Thymus (tissue), 11 donors: ENCODE results near the gene PRRC2B. TPM values are rescaled to one million over a fixed set of nuclear protein-coding genes. Genes with fewer than 3 reads are reported as not detected.

Experiments used
- DNase-seq, 9 donors: peaks; one replicate each; pipeline ENCODE4 v3.0.0-alpha.2; 2013; ENCODE audit warnings: low spot score in 9 of 9, low read depth in 6 of 9, missing footprints in 1 of 9
- H3K27ac ChIP-seq, 2 donors: one replicate each; pipeline ENCODE4 v1.5.1; 2013; ENCODE audit warnings: control low read depth in 1 of 2, low read depth in 1 of 2, low read length in 1 of 2, mild to moderate bottlenecking in 1 of 2, moderate library complexity in 1 of 2
- H3K27me3 ChIP-seq, 2 donors: one replicate each; pipeline ENCODE4 v1.5.1; 2013; ENCODE audit warnings: low read length in 1 of 2; ENCODE audit not compliant: control insufficient read depth in 2 of 2, insufficient read depth in 1 of 2
- H3K36me3 ChIP-seq, 2 donors: one replicate each; pipeline ENCODE4 v1.5.1; 2013; ENCODE audit warnings: low read length in 1 of 2, mild to moderate bottlenecking in 1 of 2, moderate library complexity in 1 of 2; ENCODE audit not compliant: control insufficient read depth in 2 of 2, insufficient read depth in 2 of 2
- H3K4me1 ChIP-seq, 2 donors: one replicate each; pipeline ENCODE4 v1.5.1; 2013; ENCODE audit warnings: low read length in 2 of 2; ENCODE audit not compliant: control insufficient read depth in 2 of 2, insufficient read depth in 2 of 2
- H3K4me3 ChIP-seq, 2 donors: one replicate each; pipeline ENCODE4 v1.5.1; 2013; ENCODE audit warnings: low read length in 2 of 2, control low read depth in 1 of 2, mild to moderate bottlenecking in 1 of 2
- H3K9me3 ChIP-seq, 2 donors: one replicate each; pipeline ENCODE4 v1.5.1; 2013; ENCODE audit warnings: low read length in 1 of 2, mild to moderate bottlenecking in 1 of 2; ENCODE audit not compliant: control insufficient read depth in 2 of 2, insufficient read depth in 1 of 2
- WGBS: extraction: QIAGEN DNeasy Blood & Tissue Kit; methylation state at CpG from one replicate; pipeline ENCODE4 v1.1.7; 2013; 5-methylcytosine and 5-hydroxymethylcytosine counted together
- polyA plus RNA-seq: library from polyadenylated mRNA; stranded (reverse); fragments of 200-250 nt; gene quantifications from one replicate; pipeline ENCODE4 v1.2.3, GENCODE V29; 2013
- total RNA-seq: library from RNA; stranded (reverse); fragments of 120-200 nt; gene quantifications from one replicate; pipeline ENCODE4 v1.2.4, GENCODE V29; 2013
- donor health status: healthy.

Gene PRRC2B
- total and polyA plus RNA-seq, 2 donors, result 23.0 to 73.5 TPM

DNA sequence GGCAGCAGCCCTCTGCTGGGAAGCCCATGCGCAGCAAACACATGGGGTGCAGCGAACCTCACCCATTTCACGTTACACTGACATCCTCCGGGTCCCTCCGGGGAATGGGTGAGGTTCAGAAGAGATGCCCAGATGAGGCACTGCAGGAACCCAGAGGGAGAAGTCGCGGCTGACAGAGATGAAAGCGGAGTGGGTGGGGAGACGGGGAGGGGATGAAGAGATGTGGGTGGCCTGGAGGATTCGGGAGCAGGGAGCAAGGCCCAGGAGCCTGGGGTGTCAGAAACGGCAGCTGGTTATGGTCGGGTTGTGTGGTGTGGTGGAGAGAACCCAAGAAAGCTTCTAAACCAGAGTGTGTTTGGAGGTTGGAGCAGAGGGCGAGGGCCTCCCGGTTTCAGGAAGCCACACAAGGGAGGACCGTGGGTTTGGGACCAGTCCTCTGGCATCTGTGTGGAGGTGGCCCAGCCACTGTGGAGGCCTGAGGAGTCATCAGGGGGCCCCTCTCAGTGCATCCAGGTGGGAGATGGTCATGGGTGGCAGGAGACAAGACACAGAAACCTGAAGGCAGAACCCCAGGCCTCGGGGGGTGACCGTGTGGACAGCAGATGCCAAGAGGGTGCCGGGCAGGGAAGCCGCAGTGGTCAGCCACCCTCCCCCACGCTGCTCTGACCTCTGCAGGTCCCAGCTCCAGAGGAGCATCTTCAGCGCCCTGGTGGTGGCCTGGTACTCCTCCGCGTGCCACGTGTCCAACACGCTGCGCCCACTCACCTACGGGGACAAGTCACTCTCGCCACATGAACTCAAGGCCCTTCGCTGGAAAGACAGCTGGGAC is 128.6 kb downstream of the PRRC2B start:
- no peak overlapping the region for H3K4me3 ChIP-seq
- no peak for DNase-seq
- H3K36me3 ChIP-seq, result peaks cover 89 to 94% of the 10 kb centered on the region in 2 donors
- no peaks in the 10 kb centered on the region for H3K27me3 ChIP-seq
- no peak overlapping the region for H3K27ac ChIP-seq
- H3K9me3 ChIP-seq, result no peaks in the 10 kb centered on the region
- no peaks in the 10 kb centered on the region for H3K4me1 ChIP-seq
- 98% methylated on average over 29 of the region's 29 CpGs for WGBS

DNA sequence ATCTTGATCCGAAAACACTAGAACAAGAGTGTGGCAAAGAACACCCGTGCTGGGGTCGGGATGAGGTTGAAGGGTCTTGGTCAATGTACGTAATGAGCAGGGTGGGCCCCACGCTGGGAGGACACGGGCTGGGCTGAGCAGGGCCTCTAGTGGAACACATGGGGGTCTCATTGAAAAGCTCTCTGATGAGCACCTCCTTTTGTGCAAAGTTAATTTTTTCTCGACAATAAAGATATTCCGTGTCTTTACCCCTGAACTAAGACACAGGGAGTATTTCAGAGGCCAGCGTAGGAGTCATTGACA is 129.2 kb downstream of the PRRC2B start:
- Histone ChIP-seq H3K4me1 (no peaks in the 10 kb centered on the region), H3K9me3 (no peaks in the 10 kb centered on the region), H3K4me3 (no peak overlapping the region), H3K27me3 (no peaks in the 10 kb centered on the region), H3K36me3 (peaks cover 89 to 91% of the 10 kb centered on the region in 2 donors), H3K27ac (no peak overlapping the region)
- DNase-seq, result no peak
- WGBS, result 97% methylated on average over 9 of the region's 9 CpGs

DNA sequence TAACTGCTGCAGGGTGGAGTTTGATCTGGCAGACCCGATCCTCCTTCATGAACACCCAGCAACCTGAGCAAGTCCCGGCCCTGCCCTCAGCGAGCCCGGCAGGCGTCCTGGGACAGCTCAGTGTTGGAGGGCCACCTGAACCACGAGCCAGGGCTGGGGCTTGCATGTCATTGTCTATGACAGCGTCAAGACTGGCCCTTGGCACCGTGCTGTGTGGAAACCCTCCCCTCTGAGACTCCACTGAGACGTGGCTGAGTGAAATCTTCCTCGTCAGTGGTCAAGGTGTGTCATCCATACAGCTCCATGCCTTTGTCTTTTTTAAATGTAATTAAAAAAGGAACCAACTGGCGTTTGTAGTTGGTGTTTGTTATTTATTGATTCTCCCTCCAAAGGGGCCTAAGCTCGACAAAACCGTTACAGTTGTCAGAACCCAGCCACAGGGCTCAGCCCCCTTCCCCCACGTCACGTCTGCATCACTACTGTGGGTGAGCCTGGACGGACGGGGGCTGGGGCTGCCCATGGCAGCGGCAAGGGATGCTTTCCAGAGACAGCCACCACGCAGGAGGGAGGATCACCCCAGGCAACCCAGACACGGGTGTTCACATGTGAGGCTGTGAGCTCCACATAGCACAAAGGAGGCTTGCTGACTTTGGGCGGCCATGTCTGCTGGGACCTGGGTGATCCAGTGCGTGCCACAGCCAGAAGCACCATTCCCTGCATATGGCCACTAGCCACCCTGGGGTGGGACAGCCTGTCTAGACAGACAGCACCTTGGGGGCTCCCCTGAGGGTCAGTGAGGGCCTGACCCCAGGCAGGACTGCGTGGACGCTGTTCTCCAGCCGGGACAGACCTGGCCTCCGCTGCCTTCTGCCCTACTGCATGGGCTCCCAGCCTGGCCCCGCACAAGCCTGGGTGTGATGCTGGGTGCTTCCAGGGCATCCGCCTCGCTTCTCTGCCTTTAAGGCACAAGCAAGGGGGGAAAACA is 129.9 kb downstream of the PRRC2B start:
- Histone ChIP-seq H3K36me3 (peaks cover 89 to 91% of the 10 kb centered on the region in 2 donors), H3K9me3 (no peaks in the 10 kb centered on the region), H3K27ac (no peak overlapping the region), H3K27me3 (no peaks in the 10 kb centered on the region), H3K4me1 (peaks cover 0 to 3% of the 10 kb centered on the region in 2 donors), H3K4me3 (no peak overlapping the region)
- DNase-seq, result no peak
- WGBS, result 96% methylated on average over 29 of the region's 29 CpGs

DNA sequence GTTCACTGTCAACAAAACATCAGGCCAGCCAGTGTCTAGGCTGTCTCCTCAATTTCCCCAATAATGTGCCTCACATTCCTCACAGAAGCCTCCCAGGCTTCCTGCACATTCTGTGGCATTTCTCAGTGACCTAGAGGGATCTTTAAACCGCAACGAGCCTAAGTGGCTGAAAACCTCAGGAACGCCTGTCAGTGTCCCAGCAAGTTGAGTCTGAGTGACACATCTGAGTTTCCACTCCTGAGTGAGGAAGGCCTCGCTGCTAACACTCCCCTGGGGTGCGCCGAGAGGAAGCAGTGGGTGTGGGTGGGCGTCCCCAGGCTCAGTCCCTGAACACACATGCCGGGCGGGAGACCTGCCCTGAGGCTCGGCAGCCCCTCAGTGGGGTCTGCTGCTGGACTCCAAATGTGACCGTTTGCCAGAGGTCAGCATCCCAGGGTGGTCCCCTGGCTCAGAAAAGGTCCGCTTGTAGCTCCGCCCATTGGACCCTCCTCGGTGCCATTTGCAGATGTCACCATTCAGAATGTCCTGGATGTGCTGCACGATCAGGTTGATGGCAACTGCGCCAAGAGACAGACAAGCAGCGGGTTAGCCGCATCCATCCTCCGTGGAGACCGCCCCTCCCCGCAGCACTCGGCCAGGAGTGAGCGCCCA is 130.9 kb downstream of the PRRC2B start:
- Histone ChIP-seq H3K36me3 (peaks cover 89% of the 10 kb centered on the region in 2 donors), H3K27ac (no peak overlapping the region), H3K9me3 (no peaks in the 10 kb centered on the region), H3K4me3 (no peak overlapping the region), H3K4me1 (peaks cover under 1 to 10% of the 10 kb centered on the region in 2 donors), H3K27me3 (no peaks in the 10 kb centered on the region)
- WGBS, result 96% methylated on average over 23 of the region's 23 CpGs
- no peak for DNase-seq

DNA sequence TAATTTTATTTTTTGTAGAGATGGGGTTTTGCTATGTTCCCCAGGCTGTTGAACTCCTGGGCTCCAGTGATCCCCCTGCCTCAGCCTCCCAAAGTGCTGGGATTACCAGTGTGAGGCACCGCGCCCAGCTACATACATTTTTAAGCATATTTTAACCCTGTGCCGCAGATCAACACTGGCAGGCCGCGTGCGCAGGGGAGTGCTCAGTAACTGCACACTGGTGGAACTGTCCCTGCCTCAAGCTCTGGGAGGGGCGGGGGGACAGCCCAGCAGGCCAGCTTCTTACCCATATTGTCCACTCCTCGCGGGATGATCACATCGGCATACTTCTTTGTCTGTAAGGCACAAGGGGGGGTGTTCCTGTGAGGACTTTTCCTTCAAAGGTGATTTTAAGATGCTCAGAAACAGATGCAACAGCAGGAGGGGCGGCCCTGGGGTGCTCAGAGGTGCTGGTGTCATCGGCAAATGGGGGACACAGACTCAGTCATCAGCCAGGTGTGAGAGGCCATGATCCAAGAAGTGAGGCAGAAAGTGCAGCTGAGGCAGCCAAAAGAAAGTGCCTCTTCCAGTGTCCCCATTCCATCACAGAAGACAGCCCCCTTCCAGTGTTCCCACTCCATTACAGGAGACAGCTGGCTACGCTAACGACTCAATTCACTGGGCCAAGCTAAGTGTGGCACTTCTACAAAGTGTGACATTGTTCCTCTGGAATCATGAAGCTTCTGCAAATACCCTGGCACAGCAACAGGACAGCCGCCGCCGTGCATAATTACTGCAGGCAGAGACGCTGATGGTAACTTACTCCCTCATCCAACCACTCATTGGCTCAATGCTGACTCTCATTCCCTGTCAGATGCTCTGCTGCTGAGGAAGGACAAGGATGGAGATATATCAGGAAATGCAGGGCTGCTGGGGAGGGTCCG is 132.0 kb downstream of the PRRC2B start:
- H3K27me3 ChIP-seq, result no peaks in the 10 kb centered on the region
- peaks cover 79 to 81% of the 10 kb centered on the region in 2 donors for H3K36me3 ChIP-seq
- H3K9me3 ChIP-seq, result no peaks in the 10 kb centered on the region
- no peak overlapping the region for H3K27ac ChIP-seq
- H3K4me3 ChIP-seq, result no peak overlapping the region
- DNase-seq, result no peak
- H3K4me1 ChIP-seq, result peaks cover 8 to 17% of the 10 kb centered on the region in 2 donors
- 95% methylated on average over 19 of the region's 19 CpGs for WGBS

DNA sequence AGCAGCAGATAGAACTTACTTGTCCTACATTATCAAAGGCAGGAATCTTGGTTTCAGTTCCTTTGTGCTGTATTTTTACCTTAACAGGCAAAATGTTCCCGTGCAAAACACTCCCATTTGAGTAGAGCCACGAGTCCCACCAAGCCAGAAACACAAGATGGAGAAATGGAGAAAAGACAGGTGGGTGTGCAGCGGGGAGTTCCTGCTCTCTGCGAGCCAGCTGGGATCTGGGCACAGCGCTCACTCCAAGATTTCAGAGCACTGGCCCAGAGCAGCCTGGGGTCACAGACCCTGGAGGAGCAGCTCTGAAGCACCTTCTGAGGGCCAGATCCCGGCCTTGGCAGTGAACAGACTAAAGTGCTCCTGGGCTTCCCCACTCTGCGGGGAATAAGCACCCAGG is 134.3 kb downstream of the PRRC2B start:
- Histone ChIP-seq H3K36me3 (peaks cover 56 to 63% of the 10 kb centered on the region in 2 donors), H3K9me3 (no peaks in the 10 kb centered on the region), H3K4me3 (no peak overlapping the region), H3K27ac (no peak overlapping the region), H3K27me3 (no peaks in the 10 kb centered on the region), H3K4me1 (peaks cover 12 to 17% of the 10 kb centered on the region in 2 donors)
- 92% methylated on average over 7 of the region's 7 CpGs for WGBS
- DNase-seq, result no peak

DNA sequence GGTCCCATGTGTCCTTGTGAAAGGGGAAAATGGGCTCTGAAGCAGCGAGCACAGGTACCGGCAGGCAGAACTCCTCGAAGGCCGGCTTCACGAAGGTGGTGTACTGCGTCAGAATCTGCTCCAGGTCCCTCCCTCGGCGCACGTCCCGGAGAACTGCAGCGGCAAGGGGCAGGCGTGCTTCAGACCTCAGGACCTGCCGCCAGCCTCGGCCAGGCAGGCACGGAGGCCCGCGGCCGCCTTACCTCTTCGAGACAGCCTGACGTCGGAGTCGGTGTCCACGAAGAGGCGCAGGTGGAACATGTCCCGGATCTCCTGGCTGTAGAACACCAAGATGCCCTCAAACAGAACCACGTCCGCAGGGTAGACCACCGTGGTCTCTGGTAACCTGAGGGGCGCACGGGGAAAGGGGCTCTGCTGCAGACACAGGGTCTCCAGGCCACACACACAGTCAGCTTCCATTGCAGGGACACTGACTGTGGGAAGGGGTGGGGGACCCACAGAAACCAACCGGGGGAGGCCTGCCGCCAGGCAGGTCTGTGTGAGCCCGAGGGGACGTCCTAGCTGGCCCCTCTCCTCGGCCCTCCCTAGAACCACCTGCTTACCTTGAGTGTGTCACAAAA is 135.1 kb downstream of the PRRC2B start:
- Histone ChIP-seq H3K36me3 (peaks cover 48 to 56% of the 10 kb centered on the region in 2 donors), H3K4me1 (peaks cover 12 to 18% of the 10 kb centered on the region in 2 donors), H3K9me3 (no peaks in the 10 kb centered on the region), H3K27me3 (no peaks in the 10 kb centered on the region), H3K4me3 (no peak overlapping the region), H3K27ac (no peak overlapping the region)
- no peak for DNase-seq
- WGBS, result 99% methylated on average over 35 of the region's 35 CpGs
